CD4-positive, alpha-beta T cell treated with Interleukin-4 for 1 hour (primary cell): ENCODE measurements around the gene TRNP1.
A peak's percentile ranks its signal among the peaks of the same experiment; 100 is the strongest.
"Not testable (repeated sequence)": the region's sequence is repeated elsewhere in the genome, so short reads cannot be mapped to it uniquely, and the experiment has no call there.

ENCODE experiments used
- DNase-seq, 2 donors: peaks; one replicate each; pipeline ENCODE4 v3.0.0-alpha.2; 2020 to 2022

Gene TRNP1

GRCh38 chr1:26976621-26977510 is 16.6 kb upstream of the TRNP1 start:
- DNase-seq, result no peak

GRCh38 chr1:26978901-26979300 is 14.6 kb upstream of the TRNP1 start:
- no peak for DNase-seq

GRCh38 chr1:26981146-26981846 is 12.2 kb upstream of the TRNP1 start:
- no peak for DNase-seq

- DNase-seq, result no peak
Observed at GRCh38 chr1:26983863-26984262, 9.6 kb upstream of the TRNP1 start.

GRCh38 chr1:26984291-26984690 is 9.2 kb upstream of the TRNP1 start:
- DNase-seq, result no peak

- DNase-seq, result no peak
Observed at GRCh38 chr1:26986658-26987057, 6.8 kb upstream of the TRNP1 start.

- not testable (repeated sequence) for DNase-seq
Observed at GRCh38 chr1:26989403-26990109, 3.9 kb upstream of the TRNP1 start.

GRCh38 chr1:26991310-26992116 is 2.0 kb upstream of the TRNP1 start:
- DNase-seq, result peak in 1 of 2 donors; percentile 40

GRCh38 chr1:26994020-26994786 is 711 bp downstream of the TRNP1 start:
- no peak for DNase-seq

GRCh38 chr1:26994787-26995517 is 1.5 kb downstream of the TRNP1 start:
- DNase-seq, result no peak

GRCh38 chr1:26996024-26996423 is 2.5 kb downstream of the TRNP1 start:
- DNase-seq, result no peak

GRCh38 chr1:26996665-26997064 is 3.2 kb downstream of the TRNP1 start:
- no peak for DNase-seq

GRCh38 chr1:26998429-26999300 is 5.2 kb downstream of the TRNP1 start:
- DNase-seq, result no peak

GRCh38 chr1:26999440-26999987 is 6.0 kb downstream of the TRNP1 start:
- DNase-seq, result no peak

GRCh38 chr1:27000090-27000816 is 6.8 kb downstream of the TRNP1 start:
- DNase-seq, result no peak

GRCh38 chr1:27000817-27001460 is 7.4 kb downstream of the TRNP1 start:
- DNase-seq, result peak in 1 of 2 donors; percentile 53

- peak; percentile 36 to 77 for DNase-seq
Observed at GRCh38 chr1:27001570-27002360, 8.3 kb downstream of the TRNP1 start.
